GM19099 (cell line): ENCODE measurements around the gene RASA4B.

Experiments
- POLR2A ChIP-seq: IDR thresholded peaks from 3 replicates; pipeline ENCODE4 v1.6.1; 2011; ENCODE audit warnings: low read depth; ENCODE audit not compliant: insufficient read length; ENCODE audit errors: extremely low read depth

The RASA4B gene

GRCh38 chr7:102446387-102447156 lies 71.0 kb downstream of the RASA4B start:
- no peak for TF ChIP-seq POLR2A

- TF ChIP-seq POLR2A, result no peak
These were observed 71.9 kb downstream of the RASA4B start for GRCh38 chr7:102445674-102446071.

- peak; percentile 37 for TF ChIP-seq POLR2A
These were observed 72.5 kb downstream of the RASA4B start for GRCh38 chr7:102444961-102445673.

GRCh38 chr7:102439963-102440795 lies 77.4 kb downstream of the RASA4B start:
- TF ChIP-seq POLR2A, result no peak

GRCh38 chr7:102436118-102436517 lies 81.5 kb downstream of the RASA4B start:
- TF ChIP-seq POLR2A, result no peak

- TF ChIP-seq POLR2A, result no peak
These were observed 83.5 kb downstream of the RASA4B start for GRCh38 chr7:102434039-102434486.

GRCh38 chr7:102433219-102434038 lies 84.1 kb downstream of the RASA4B start, which contains the start of gene ORAI2:
Gene ORAI2 (plus strand): TSS chr7:102433575. CDS start chr7:102438957, 5,382 bp downstream.
- peak; percentile 75 for TF ChIP-seq POLR2A
